HG03066 (cell line): ENCODE data around the gene CENPP.

Experiments
- ATAC-seq: cut with Tn5 transposase; IDR thresholded peaks from one replicate; pipeline ENCODE4 v1.9.1; 2021; ENCODE audit warnings: low read depth; ENCODE audit not compliant: unreplicated experiment

The CENPP gene

DNA sequence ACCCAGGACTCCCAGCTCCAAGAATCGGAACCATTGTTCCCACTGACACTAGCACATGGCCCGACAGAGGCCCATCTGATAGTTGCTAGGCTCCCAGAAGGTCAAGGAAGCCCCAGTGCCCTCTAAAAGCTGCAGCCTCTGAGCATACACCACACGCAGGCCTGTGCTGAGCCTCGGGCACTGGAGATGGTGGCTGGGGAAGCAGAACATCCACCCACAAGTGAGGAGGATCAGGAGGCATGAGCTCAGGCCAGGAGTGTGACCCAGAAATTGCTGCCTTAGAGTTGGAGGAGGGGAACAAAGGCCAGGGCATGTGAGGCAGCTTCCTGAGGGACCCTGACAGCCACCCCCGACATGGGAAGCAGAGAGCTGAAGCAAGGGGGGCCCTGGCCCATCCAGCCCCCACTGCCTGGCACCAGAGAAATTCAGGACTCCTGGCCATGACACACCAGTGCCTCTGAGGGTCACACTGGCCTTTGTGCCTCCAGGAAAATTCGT, 322.8 kb downstream of the CENPP start:
- ATAC-seq = no peak

DNA sequence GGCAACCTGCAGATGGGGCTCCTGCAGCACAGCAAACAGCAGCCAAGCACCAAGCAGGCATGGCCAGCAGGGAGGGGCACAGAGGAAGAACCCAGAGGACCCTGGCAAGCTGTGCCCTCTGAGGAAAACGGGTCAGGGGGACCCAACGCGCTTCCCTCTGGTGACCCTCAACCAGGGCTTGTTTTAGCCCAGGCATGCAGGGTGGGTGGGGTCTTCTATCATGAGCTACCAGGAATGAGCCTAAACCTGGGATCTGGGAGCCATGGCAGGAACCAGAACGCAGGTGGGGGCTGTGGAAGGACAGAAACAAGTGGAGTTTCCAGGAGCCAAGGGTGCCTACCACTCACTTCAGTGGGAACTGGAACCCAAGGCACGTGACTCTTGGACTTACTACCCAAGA, 323.3 kb downstream of the CENPP start:
- no peak for ATAC-seq

DNA sequence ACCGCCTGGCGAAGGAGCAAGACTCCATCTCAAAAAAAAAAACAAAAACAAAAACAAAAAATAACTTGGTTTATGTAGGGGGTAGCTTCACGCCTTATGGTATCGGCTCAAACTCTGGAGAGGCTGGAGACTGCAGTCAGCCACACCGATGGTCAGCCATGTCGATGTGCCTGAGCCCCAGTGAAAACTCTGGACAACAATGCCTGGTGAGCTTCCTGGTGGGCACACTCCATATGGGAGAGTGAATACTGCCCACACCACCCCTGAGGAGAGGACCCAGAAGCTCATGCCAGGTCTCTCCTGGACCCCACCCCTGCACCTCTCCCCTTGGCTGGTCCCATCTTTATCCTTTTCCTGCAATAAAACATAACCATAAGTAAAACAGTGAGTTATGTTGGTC, 324.5 kb downstream of the CENPP start:
- no peak for ATAC-seq

DNA sequence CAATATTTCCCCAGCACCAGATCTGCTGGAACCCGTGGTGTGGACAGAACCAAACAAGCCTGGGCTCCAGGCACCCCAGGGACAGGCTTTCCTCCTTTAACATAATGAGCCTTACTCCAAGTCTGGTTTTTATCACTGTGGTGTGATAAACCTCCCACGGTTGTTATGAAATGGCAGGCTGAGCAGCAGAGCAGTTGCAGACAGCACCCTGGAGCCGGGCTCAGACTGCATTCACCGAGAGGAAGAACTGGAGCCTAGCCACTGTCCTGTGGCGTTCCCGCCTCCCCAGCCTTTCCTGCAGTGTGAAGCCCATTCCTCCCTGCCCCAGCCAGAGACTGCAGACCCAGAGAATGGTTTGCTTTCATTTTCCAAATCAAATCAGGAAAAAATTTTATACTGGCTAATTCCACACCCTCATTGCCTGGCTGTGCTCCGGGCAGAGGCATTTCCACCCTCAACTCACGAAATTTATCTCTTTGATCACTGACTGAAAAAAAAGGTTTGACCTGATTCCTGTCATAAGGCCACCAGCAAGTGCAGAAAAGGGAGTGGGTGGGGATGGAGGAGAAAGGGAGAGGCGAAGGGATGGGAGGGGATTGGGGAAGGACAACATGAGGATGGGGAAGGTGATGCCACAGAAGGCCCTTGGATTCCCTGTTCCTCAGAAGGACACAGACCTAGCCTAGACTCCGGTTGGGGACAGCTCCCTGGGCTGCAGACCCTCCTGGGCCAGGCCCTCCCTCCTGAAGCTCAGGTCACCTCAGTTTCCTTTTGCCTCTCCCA, 325.3 kb downstream of the CENPP start:
- ATAC-seq = no peak

DNA sequence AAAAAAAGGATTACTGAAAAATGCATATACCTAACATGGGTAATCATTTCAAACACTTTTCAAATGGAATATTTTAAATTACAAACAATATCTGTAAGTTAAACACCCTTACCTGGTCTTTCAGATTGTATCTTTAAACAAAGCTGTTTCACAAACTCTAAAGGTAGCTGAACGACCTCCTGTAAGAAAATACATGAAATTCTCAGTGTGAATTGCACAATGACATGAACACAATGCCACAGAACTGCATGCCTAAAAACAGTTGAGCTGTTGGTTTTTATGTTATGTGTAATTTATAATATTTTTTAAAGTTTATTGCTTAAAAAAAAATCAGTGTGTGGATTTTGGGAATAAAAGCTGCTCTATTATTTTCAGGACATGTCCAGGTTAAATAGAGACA, 326.7 kb downstream of the CENPP start:
- no peak for ATAC-seq

DNA sequence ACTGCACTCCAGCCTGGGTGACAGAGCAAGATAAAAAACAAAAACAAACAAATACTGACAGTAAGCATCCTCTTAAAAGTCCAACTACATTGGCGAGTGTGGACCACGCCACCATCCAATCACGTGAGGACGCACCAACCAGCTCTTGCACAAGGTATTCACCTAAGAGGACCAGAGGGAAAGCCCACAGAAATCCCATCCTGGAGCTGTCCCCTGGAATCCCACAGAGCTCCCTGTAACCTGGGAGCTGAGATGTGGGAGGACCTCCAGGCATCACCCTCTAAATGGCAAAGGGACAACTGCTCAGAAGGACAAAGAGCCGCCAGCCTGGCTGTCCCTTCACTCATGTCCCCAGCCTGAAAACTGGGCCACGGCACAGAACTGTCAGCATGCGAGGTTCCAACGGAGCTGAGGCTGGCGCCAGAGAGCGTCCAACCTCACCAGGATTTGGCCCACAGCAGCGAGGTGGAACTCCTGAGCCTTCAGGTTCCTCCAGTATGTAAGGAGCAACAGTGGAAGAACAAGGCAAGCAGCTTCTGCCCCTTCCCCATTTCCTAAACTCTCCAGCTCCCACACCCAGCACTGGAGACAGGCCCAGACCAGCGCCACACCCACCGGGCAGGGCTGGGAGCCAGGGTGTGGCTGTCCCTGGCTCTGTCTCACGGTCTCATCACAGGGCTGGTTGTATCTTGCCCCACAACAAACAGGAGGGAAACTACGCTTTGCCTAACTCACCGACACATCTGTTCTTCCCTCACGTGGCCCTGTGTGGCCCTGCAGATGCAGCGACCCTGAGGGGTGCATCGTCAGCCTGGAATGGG, 328.9 kb downstream of the CENPP start:
- ATAC-seq = no peak

DNA sequence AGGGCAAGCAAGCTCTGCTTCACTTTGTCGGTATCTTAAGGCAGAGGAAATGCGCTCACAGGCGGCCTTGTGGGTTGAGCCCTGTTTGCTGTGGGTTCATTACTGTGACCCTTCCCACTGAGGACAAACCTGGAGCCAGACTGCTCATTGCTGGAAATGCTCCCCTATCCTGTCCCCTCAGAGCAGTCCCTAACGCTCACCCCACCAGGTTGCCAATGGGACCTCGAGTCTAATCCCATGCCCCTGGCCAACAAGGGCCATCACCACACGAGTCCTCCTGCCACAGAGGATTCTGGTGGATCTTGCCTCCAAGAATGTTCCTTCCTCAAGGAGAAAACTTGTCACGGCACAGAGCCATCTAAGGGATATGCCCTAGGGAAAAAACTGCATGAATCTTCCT, 329.6 kb downstream of the CENPP start:
- no peak for ATAC-seq

DNA sequence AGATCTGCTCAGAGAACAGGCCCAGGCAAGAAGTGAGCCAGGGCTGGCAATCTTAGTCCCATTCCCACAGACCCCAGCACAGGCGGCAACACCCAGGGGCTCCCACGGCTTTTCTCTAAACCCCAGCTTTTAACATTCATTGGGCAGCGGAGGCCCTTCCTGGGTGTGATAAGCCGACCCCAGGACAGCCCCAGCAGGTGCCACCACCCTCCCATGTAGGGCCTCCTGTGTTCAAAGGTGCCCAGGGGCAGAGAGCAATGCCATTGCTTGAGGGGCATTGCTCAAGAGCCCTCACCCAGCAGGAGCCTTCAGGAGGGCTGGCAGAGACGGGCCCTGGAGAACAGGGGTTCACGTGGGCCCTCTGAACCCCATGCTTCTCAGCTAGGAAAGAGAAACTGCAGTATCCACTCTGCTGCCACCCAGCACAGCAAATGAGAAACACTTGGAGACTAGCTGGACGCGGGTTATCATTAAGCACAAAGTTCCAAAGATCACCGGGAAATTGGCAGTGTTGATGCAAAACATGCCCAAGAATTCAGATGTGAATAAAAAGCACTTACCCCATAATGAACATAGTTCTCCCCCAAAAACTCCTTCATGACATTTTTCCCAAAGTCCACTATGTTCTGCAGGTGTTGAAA, 330.3 kb downstream of the CENPP start:
- ATAC-seq = no peak

DNA sequence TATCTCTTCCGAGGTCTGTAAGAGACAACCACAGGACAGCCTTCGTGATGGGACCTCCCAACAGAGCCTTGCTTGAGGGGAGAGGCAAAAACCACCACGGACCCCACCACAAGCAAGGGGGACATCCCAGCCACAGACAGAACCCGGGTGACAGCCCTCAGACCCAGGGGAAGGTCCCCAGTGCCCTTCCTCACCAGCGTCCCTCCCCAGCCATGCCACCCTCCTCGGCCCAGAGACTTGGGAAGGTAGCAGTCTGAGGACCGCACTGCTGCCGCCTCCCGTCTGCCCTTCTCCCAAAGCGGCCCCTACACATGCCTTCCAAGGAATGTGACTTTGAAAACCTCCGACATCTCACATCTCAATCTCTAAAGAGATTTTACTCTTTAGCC, 330.8 kb downstream of the CENPP start:
- ATAC-seq = no peak

DNA sequence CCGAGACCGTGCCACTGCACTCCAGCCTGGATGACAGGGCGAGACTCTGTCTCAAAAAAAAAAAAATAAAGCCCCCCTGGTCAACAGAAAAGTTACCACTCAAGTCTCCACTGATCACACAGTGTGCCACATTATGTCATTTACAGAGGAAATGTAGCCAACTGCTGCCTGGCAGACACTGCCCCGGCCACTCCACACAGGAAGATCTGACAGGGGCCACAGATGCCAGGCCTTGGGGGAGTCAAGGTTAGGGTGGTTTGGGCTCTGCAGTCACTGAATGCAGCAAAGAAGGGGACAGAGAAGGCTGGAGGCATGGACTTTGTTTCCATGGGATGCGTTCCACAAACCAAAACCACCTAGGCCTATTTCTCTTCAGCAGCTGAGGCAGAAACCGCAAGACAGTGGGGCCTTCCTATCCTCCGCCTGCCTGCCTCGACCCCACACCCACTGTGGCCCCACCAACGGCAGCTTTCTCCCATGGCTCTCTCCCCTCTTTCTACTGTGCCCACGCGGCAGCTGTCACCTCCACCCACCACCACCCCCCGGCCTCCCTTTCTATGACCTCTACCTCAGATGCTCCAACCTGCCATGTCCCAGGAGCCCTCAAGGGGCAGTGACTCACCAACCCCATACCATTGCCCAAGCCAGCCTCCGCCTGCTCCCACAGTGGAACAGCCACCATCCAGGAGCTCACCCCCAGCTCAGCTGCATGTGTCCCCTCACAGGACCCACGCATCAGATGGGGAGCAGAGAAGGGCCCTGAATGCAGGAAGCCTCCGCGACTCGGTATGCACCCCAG, 331.7 kb downstream of the CENPP start:
- ATAC-seq = no peak

DNA sequence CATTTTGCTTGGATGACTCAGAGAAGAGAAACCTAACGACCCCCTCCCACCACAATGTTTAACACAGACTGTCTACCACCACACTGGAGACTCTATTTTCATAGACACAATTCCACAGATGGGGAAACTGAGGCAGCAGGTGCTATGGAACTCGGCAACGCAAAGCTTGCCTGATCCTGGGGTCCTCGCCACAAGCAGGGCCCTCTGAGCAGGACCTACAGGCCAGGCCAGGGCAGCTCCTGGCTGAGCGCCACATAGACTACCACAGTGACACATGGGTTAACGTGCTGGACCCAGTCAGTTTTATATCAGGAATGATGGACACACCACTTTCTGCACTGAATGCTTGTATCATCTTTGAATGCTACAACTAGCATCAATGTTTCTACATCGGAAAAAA, 332.4 kb downstream of the CENPP start:
- ATAC-seq = no peak

DNA sequence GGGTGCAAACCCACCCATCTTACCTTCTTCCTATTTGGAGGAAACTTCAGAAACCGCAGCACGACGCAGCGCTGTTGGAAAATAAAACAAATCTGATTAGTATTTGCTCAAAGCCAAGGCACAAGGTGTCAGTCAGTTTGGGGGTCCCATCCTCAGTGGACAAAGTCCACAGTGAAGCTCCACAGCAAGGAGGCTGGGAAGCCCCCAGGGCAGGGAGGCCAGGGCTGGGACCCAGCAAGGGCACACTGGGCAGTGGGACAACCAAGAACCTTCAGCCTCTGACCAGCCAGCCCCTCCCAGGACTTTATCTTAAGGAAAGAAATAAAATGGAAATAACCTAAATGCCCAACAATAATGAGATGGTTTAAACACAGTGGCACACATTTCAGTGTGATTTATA, 332.9 kb downstream of the CENPP start:
- no peak for ATAC-seq

DNA sequence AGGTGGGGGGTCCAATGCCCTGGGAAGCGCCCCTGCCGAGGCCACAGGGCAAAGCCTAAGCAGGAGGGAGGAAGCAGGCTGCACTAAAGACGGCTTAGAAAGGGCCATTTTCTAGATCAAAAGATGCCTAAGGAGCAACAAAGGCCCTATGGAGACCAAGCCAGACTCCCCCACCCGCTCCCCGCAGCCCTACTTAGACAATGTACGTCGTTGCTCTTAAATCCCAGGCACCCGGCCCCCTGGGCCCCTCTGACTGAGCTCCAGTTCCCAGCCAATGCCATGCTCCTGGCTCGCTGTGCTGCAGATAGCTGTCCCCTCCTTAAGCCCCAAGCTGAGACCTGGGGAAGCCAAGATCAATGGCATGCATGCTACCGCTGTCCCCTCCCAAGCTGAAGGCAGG, 333.8 kb downstream of the CENPP start:
- no peak for ATAC-seq

DNA sequence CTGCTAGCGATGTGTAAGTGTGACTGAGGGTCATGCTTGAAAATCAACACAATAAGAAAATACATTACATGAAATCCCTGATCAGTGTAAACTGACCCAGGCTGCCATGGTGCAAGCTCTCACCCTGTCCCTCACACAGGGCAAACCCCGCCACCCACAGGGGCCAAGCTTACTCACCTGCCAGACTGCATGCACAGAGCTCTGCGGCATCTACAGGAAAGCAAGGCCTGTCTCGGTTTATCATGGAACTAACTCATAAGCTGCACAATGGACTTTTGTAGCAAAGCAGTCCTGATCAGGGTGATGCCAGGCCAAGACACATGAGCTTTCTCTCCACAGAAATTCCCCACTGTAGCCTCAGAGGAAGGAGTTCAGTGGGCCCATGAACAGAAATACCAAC, 334.5 kb downstream of the CENPP start:
- no peak for ATAC-seq

DNA sequence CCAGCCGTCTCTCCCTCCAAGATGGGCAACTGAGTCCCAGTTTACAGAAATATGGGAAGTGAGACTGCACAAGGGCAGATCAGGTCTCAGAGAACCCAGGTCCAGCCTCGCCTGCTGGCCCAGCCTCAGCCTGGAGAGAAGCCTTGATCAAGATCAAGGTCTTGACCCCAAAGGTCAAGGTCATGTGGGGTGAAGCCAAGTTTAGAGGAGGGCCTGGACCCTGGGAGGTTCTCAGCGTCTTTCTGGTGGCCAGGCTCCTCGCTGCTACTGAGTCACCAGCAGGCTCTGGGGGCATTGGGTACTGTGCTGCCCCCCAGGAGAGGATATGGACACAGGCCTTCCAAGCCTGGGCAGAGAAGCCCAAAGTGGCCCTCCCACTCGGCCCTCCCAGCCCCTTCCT, 335.4 kb downstream of the CENPP start:
- no peak for ATAC-seq

DNA sequence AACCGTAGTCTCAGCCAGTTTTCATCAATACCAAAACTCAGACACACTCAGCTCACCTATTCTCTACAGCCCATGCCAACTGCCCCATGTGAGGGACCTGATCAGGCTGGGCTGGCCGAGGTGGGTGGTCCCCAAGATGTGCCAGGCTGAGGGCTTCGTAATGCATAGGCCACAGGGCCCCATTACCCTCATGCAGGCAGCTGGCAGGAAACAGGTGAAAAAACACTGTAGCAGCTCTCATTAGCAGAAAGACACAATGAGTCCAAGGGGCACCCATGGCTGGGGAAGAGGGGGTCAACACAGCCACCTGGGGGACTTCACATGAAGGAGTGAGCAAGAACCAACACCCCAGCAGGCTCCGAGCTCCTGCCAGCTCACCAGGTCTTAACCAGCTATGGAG, 336.0 kb downstream of the CENPP start:
- no peak for ATAC-seq

DNA sequence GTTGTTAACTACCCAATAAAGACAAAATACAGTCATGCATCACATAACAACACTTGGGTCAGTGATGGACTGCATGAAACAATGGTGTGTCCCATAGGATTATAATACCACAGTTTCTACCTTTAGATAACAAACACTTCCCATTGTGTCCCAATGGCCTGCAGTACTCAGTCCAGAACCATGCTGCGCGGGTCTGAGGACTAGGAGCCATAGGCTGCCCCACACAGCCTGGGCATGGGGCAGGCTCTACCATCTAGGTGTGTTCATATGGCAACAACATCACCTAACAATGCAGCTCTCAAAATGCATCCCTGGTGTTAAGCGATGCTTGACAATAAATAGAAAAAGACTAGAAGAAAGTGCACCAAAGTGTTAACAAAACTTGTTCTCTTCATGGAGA, 337.4 kb downstream of the CENPP start:
- ATAC-seq = no peak

DNA sequence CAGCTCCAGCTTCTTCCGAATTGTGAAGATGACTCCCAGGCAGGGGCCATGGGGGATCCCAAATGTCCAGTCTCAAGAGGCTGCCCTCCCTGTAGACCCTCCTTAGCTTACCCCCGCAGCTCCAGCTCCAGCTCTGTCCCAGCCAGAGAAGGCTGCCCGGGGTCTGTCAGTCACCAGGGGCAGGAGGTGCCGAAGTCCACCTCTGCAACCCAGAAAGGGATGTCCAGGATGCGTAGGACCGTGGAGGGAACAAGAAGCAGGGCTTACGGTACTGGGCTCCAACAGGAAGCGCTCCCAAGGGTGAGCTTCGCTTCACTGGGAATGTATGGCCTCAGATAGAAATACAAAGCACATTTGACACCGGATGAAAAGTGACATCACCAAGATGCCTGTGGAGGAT, 338.2 kb downstream of the CENPP start:
- no peak for ATAC-seq

DNA sequence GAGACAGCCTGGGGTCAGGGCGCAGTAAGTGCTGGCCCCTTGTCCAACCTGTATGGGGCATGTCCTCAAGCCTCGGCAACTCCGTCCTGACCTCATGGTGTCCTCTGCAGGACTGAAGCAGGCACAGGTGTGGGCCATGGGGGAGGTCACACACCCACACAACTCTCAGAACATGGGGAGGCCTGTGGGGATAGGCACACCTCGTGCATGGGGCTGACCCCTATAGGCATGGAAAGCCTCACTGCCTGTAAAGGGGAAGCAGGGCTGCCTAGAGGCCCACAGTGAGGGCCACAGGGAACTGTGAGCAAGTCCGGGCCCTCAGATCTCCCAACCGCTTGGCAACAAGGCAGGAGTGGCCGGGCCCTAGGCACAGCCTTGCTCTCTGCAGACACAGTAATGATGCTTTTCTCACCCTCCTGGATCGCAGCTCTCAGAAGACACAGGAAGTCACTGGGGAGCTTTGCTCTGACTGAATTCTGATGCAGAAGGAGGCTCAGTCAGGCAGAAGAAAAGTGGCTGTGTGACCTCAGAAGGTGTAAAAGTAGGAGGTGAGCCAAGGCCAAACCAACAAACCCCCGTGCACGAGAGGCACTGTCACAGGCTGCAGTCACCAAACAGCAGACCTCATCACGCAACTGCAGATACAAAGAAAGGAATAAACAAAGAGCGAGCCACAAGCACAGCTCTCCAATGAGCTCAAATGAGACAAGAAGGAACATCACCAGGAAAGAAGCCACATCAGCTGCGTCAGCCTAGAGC, 338.8 kb downstream of the CENPP start:
- no peak for ATAC-seq

DNA sequence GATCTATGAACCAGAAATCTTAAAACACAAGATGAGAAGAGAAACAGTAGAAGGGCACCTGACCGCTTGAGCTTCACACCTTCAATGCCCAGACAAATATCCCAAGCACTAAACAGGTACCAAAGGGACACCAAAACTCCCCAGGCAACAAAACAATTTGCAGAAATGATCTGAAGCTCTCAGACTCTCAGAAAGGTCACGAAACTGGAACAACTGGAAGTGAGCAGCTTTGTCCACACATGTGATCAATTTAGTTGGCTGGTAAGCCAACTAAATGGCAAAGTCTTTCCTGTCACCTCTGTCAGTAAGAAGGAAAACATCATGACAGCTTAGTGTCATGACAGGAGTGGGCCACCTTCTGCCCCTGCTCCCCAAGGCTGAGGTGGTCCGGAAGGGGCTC, 340.1 kb downstream of the CENPP start:
- no peak for ATAC-seq
